HEK293 (cell line): Measurements from ENCODE around the gene BLVRB.
"Not testable (repeated sequence)": the region's sequence is repeated elsewhere in the genome, so short reads cannot be mapped to it uniquely, and the experiment has no call there.

Experiments
- KLF16 ChIP-seq: fragments of 450-650 bp; formaldehyde crosslinking; IDR thresholded peaks from 2 replicates; pipeline ENCODE4 v1.5.1; 2017; ENCODE audit warnings: missing biosample characterization, missing genetic modification characterization
- TCF7L2 ChIP-seq: IDR thresholded peaks from 2 replicates; pipeline ENCODE4 v1.6.1; 2011; ENCODE audit warnings: low read depth, mild to moderate bottlenecking, inconsistent platforms, low read length, moderate library complexity, borderline replicate concordance
- ZBTB8A ChIP-seq: fragments of 450-650 bp; formaldehyde crosslinking; IDR thresholded peaks from 2 replicates; pipeline ENCODE4 v1.5.1; 2016; ENCODE audit warnings: missing biosample characterization, missing genetic modification characterization
- ZFP41 ChIP-seq: fragments of 450-650 bp; formaldehyde crosslinking; IDR thresholded peaks from 2 replicates; pipeline ENCODE4 v1.5.1; 2016; ENCODE audit warnings: missing biosample characterization, missing genetic modification characterization, borderline replicate concordance
- ZNF391 ChIP-seq: fragments of 450-650 bp; formaldehyde crosslinking; IDR thresholded peaks from 2 replicates; pipeline ENCODE4 v1.5.1; 2016; ENCODE audit warnings: low read depth, missing biosample characterization, missing genetic modification characterization, borderline replicate concordance
- ZNF626 ChIP-seq: fragments of 450-650 bp; sonication (Bioruptor Pico); formaldehyde crosslinking; IDR thresholded peaks from 2 replicates; pipeline ENCODE4 v1.5.1; 2018; ENCODE audit warnings: missing biosample characterization, missing genetic modification characterization, inconsistent platforms
- ZNF704 ChIP-seq: fragments of 450-650 bp; formaldehyde crosslinking; IDR thresholded peaks from 2 replicates; pipeline ENCODE4 v1.5.1; 2016; ENCODE audit warnings: missing biosample characterization, missing genetic modification characterization
- ZNF707 ChIP-seq: fragments of 450-650 bp; formaldehyde crosslinking; IDR thresholded peaks from 2 replicates; pipeline ENCODE4 v1.5.1; 2016; ENCODE audit warnings: missing biosample characterization, missing genetic modification characterization
- ZNF747 ChIP-seq: fragments of 450-650 bp; formaldehyde crosslinking; IDR thresholded peaks from 2 replicates; pipeline ENCODE4 v1.5.1; 2016; ENCODE audit warnings: missing biosample characterization, missing genetic modification characterization
- TF ChIP-seq, protein P1 (sequence below): fragments of 450-650 bp; formaldehyde crosslinking; IDR thresholded peaks from 2 replicates; pipeline ENCODE4 v1.5.1; 2016; ENCODE audit warnings: missing biosample characterization, missing genetic modification characterization

- not testable (repeated sequence) for TF ChIP-seq ZNF707 (tag by site-specific recombination); ZNF704; ZBTB8A (tag by site-specific recombination); TCF7L2; ZNF626; ZFP41 (tag by site-specific recombination); ZNF747; ZNF391 (tag by site-specific recombination); KLF16 (tag by site-specific recombination)
- TF ChIP-seq, protein P1, sequence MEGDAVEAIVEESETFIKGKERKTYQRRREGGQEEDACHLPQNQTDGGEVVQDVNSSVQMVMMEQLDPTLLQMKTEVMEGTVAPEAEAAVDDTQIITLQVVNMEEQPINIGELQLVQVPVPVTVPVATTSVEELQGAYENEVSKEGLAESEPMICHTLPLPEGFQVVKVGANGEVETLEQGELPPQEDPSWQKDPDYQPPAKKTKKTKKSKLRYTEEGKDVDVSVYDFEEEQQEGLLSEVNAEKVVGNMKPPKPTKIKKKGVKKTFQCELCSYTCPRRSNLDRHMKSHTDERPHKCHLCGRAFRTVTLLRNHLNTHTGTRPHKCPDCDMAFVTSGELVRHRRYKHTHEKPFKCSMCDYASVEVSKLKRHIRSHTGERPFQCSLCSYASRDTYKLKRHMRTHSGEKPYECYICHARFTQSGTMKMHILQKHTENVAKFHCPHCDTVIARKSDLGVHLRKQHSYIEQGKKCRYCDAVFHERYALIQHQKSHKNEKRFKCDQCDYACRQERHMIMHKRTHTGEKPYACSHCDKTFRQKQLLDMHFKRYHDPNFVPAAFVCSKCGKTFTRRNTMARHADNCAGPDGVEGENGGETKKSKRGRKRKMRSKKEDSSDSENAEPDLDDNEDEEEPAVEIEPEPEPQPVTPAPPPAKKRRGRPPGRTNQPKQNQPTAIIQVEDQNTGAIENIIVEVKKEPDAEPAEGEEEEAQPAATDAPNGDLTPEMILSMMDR (tag by site-specific recombination) = not testable (repeated sequence)
Measured at GRCh38 chr19:40463587-40464037, 1.9 kb downstream of the BLVRB start.
